ENCODE results near the gene NVL.
A peak's percentile ranks its signal among the peaks of the same experiment; 100 is the strongest.
"Not testable (repeated sequence)": the region's sequence is repeated elsewhere in the genome, so short reads cannot be mapped to it uniquely, and the experiment has no call there.

Gene NVL

GRCh38 chr1:224333939-224334786 is 4.2 kb upstream of the NVL start:
- DNase-seq = no peak

- DNase-seq = no peak
Measured at GRCh38 chr1:224333309-224333926, 3.4 kb upstream of the NVL start.

GRCh38 chr1:224331824-224332223 is 1.9 kb upstream of the NVL start:
- DNase-seq = no peak

- no peak for DNase-seq
Measured at GRCh38 chr1:224331326-224331725, 1.4 kb upstream of the NVL start.

- no peak for DNase-seq
Measured at GRCh38 chr1:224329484-224329841, 509 bp downstream of the NVL start.

- no peak for DNase-seq
Measured at GRCh38 chr1:224328644-224329043, 1.3 kb downstream of the NVL start.

- no peak for DNase-seq
Measured at GRCh38 chr1:224325959-224326358, 4.0 kb downstream of the NVL start.

- no peak for DNase-seq
Measured at GRCh38 chr1:224321706-224322105, 8.3 kb downstream of the NVL start.

- DNase-seq = no peak
Measured at GRCh38 chr1:224317383-224318045, 12.5 kb downstream of the NVL start.

- DNase-seq = no peak
Measured at GRCh38 chr1:224312025-224312424, 17.9 kb downstream of the NVL start.

GRCh38 chr1:224311503-224311902 is 18.5 kb downstream of the NVL start:
- not testable (repeated sequence) for DNase-seq

- no peak for DNase-seq
Measured at GRCh38 chr1:224308064-224308463, 21.9 kb downstream of the NVL start.

- no peak for DNase-seq
Measured at GRCh38 chr1:224304767-224305166, 25.2 kb downstream of the NVL start.

GRCh38 chr1:224302947-224303346 is 27.0 kb downstream of the NVL start:
- DNase-seq = no peak

- DNase-seq = no peak
Measured at GRCh38 chr1:224301391-224301790, 28.6 kb downstream of the NVL start.

GRCh38 chr1:224300346-224300745 is 29.6 kb downstream of the NVL start:
- peak; percentile 18 for DNase-seq

- no peak for DNase-seq
Measured at GRCh38 chr1:224298346-224299330, 31.3 kb downstream of the NVL start.

GRCh38 chr1:224294775-224295174 is 35.2 kb downstream of the NVL start:
- no peak for DNase-seq

GRCh38 chr1:224292419-224292818 is 37.6 kb downstream of the NVL start:
- DNase-seq = no peak

- DNase-seq = no peak
Measured at GRCh38 chr1:224289396-224289795, 40.6 kb downstream of the NVL start.

GRCh38 chr1:224287714-224288113 is 42.3 kb downstream of the NVL start:
- no peak for DNase-seq

- DNase-seq = no peak
Measured at GRCh38 chr1:224282140-224282539, 47.8 kb downstream of the NVL start.

All from 8988T (cell line).